ENCODE measurements around the gene ERICH6B.
"Not testable (repeated sequence)": the region's sequence is repeated elsewhere in the genome, so short reads cannot be mapped to it uniquely, and the experiment has no call there.

ERICH6B gene

DNA sequence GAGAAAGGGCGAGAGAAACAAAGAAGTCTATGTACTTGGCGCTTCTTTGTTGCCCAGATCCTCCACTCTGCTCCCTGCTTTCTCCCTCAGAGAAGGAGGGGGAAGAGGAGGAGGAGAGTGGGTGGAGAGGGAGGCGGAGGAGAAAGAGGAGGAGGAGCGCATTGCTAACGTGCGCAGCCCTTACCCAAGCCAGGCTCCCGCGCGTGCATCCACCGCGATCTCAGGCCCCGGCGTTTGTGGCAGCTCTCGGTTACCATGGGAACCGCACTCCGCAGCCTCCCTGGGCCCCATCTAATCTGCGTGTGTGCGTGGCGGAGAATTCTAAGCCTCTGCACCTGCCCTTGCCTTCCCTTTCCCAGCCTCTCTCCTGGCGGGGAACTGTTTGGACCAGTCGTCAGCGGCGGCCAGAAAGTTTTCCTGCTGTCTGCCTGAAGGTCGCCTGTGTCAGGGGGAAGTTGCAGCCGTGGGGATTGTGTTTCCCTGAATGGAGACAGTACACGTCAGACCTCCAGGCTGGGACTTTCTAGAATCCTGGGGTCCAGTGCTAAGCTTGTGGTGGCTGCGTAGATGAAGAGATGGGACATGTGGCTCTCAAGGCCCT, at the start of gene ERICH6B:
Gene ERICH6B (minus strand): TSS at position 239 of the 601 bp plus-strand sequence. CDS start 18,734 bp downstream, outside the sequence.
- DNase-seq: peak; percentile 87

DNA sequence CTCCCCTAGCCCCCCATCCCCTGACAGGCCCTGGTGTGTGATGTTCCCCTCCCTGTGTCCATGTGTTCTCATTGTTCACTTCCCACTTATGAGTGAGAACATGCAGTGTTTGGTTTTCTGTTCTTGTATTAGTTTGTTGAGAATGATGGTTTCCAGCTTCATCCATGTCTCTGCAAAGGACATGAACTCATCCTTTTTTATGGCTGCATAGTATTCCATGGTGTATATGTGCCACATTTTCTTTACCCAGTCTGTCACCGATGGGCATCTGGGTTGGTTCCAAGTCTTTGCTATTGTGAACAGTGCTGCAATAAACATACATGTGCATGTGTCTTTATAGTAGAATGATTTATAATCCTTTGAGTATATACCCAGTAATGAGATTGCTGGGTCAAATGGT, 47.4 kb upstream of the ERICH6B start:
- not testable (repeated sequence) for DNase-seq

DNA sequence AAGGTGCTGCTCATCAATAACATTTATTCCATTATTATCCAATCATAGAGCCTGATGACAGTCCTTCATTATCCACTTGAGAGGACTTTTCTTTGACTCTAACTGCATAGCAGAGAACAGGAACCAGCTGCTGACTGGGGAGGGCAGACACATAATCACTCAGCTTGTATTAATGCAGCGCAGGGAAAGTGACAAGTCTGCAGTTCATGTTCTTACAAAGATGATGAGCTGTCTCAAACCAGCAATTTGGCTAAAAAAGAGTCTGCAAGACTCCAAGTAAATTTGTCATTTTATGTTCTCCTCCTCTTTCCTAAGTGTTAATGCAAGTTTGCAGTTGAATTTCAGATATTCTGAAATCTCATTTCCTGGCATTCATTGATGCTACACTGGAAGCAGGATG, 46.6 kb upstream of the ERICH6B start:
- no peak for DNase-seq

DNA sequence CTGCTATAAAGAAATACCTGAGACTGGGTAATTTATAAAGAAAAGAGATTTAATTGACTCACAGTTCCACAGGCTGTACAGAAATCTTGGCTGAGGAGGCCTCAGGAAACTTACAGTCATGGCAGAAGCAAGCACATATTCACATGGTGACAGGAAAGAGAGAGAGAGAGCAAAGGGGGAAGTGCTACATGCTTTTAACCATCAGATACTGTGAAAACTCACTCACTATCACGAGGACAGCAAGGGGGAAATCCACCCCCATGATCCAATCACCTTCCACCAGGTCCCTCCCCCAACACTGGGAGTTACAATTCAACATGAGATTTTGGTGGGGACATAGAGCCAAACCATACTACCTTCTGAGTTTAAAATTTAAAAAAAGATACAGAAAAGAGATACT, 44.9 kb upstream of the ERICH6B start:
- DNase-seq: not testable (repeated sequence)

DNA sequence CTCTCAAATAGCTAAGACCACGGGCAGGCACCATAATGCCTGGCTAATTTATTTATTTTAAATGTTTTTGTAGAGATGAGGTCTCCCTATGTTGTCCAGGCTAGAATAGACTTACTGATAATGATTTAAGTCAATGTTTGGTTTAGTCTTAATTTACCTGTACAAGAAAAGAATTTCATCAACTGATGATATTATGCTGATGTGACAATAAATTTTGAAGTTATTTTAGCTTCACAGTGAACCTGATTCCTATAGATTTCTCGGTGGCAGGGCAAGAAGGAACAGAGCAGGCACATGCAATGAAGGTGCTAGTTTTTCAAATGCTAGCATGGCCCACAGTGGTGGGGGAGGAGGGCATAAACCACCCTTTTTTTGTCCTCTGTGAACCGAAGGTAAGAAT, 44.0 kb upstream of the ERICH6B start:
- no peak for DNase-seq

DNA sequence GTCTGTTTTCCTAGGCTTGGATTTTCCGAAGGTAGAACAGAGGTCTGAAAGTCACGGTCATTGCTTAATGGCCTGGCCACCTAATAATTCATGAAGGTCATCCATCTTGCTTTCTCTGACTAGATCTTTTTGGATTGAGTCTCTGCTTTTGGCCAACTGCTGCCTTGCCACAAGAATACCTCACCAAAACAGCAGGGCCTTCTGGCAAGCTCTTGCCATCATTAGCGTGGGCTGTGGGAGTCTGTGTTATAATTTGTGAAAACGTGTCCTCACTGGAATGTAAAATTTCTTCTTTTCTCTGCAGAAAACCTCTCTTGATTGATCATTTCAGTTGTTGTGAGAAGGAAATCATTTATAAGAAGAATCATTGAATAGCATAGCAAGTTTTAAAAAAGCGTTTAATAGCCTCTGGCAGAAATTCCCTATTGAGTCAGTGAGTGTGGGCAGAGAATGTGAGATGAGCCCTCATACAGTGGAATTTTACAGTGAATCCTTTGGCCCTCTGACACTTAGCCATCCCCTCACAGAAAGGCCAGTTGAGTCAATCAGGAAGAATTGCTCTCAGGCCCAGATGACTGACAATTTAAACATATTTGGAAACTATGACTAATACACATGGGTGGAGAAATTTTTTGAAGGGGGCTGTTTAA, 43.2 kb upstream of the ERICH6B start:
- no peak for DNase-seq

DNA sequence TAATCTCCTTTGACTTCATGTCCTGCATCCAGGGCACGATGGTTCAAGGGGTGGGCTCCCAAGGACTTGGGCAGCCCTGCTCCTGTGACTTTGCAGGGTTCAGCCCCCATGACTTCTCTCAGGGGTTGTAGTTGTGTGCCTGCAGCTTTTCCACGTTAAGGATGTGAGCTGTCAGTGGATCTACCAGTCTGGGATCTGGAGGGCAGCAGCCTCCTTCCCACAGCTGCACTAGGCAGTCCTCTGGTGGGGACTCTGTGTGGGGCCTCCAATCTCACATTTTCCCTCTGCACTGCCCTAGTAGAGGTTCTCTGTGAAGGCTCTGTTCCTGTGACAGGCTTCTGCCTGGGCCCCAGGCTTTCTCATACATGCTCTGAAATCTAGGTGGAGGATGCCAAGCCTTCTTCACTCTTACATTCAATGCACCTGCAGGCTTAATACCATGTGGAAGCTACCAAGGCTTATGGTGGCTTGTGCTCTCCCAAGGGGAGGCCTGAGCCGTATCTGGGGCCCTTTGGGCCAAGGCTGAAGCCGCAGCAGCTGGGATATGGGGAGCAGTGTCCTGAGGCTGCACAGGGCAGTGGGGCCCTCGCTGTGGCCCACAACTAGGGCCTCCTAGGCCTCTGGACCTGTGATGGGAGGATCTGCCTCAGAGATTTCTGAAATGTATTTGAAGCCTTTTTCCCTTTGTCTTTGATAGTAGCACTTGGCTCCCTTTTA, 39.3 kb upstream of the ERICH6B start:
- DNase-seq: no peak

DNA sequence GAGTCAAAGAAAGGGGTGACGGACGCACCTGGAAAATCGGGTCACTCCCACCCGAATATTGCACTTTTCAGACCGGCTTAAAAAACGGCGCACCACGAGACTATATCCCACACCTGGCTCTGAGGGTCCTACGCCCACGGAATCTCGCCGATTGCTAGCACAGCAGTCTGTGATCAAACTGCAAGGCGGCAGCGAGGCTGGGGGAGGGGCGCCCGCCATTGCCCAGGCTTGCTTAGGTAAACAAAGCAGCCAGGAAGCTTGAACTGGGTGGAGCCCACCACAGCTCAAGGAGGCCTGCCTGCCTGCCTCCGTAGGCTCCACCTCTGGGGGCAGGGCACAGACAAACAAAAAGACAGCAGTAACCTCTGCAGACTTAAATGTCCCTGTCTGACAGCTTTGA, 29.7 kb upstream of the ERICH6B start:
- DNase-seq: not testable (repeated sequence)

DNA sequence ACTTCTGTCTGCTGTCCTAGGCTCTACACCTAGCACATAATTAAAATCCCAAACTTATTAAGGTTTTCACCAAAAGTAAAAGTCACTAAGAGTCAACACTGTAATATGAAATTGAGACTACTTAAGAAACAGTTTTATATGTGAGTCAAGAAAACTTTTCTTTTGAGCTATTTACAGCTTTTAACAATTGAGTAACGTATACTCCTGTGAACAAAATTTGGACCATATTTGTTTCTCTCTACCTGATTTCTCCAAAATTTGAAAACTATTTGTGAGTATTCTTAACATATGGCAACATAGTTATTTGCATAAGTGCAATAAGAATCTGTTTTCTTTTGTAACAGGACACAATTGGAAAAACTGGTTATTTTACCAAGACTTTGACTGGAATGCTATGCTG, 26.6 kb upstream of the ERICH6B start:
- not testable (repeated sequence) for DNase-seq

DNA sequence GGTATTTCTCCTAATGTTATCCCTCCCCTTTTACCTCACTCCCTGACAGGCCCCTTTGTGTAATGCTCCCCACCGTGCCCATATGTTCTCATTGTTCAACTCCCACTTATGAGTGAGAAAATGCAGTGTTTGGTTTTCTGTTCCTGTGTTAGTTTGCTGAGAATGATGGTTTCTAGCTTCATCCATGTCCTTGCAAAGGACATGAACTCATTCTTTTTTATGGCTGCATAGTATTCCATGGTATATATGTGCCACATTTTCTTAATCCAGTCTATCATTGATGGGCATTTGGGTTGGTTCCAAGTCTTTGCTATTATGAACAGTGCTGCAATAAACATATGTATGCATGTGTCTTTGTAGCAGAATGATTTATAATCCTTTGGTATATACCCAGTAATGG, 19.8 kb upstream of the ERICH6B start:
- DNase-seq: not testable (repeated sequence)

DNA sequence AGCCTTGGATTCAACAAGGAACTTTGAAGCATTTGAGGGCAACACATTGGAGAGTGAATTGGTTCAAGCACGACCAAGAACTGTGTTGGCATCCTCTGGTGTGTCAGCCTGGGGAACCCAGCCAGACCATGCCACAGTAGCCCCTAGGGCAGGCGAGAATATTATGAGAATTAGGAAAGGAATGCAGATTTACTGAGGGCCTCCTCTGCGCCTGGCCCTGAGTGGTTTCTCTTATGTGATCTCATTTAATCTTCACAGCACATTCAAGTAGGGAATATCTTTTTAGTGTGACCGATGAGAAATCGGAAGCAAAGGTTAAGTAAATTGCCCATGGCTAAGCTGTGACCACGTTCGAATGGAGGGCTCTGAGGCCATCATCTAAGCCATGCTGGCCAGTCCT, 15.3 kb upstream of the ERICH6B start:
- no peak for DNase-seq

DNA sequence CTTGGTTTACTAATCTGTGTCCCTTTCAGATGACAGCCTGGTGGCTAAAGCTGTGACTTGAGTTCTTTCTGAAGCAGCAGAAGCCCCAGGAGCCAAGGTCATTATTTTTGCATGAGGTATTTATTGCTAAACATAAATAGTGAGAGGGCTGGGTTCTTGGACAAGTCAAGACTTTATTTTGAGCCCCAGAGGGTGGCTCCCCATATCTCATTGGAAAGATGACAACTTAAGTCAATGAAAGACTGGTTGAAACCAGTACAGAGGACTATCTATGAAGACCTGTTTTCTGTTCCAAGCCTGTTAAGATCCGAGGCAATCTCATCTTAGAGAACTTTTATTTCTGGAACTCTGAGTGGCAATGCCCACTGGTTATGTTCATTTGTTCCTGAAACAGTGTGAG, 14.4 kb upstream of the ERICH6B start:
- no peak for DNase-seq

DNA sequence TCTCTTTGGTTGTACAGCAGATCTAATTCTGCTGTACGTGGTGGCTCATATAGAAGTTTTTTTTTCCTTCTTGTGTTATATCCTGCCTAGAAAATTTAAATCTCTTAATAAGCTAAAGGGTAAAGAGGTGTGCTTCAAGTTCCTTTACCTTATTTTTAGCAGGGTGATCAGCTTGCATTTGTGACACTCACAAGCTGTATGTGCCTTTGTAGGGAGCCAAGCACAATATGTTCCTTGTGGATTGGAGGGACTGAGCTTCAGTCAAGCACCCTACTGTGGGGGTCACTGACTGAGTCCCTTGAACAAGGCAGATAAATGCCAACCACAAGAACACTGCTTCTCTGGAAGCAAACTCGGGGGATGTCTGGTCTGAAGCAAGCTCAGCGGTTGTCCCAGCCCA, 12.6 kb upstream of the ERICH6B start:
- DNase-seq: no peak

DNA sequence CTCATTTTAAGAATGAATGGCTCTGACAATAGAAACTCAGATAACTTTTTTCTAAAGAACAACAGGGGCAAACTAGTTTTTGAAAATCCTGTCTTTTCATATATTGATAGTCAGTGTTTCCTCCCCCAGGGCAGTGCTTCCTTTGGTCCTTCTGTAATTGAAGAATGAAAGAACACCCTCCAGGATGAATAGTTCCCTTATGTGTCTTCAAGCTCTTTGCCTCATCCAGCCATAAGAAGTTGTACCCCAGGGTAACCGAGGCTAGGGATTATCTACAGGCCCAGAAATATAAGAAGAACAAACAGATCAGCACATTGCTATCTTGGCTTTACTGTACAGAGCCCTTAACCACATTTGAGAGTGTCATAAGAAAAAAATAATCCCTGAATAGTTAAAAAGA, 12.1 kb upstream of the ERICH6B start:
- DNase-seq: no peak

DNA sequence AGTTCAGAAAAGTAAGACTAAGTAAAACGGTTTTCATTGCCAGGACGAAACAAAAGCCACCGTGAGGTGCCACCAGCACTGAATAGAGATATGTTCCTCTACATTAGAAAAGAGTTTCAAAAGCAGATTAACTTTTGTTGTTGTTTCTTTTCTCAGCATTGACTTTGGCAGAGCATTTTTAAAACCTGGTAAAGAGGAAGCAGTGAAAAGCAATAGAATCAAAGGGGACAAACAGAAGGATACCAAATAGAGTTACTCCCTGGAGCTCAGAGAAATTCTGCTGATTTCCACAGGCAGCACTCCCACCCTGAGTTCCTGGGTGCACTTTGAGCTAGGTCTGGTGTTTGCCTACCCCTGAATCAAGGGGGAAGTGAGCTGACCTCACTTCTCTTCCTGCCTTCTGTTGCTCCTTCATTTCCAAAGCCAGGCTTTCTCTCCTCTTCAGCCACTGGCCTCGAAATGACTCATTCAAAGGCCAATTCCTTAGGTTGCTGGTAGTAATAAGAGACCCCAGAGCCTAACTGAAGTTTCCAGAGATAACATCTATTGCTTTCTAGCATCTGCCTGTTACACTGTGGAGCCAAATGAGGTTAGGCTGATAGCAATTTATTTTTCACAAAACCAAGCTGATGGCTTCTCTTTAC, 11.3 kb upstream of the ERICH6B start:
- no peak for DNase-seq

DNA sequence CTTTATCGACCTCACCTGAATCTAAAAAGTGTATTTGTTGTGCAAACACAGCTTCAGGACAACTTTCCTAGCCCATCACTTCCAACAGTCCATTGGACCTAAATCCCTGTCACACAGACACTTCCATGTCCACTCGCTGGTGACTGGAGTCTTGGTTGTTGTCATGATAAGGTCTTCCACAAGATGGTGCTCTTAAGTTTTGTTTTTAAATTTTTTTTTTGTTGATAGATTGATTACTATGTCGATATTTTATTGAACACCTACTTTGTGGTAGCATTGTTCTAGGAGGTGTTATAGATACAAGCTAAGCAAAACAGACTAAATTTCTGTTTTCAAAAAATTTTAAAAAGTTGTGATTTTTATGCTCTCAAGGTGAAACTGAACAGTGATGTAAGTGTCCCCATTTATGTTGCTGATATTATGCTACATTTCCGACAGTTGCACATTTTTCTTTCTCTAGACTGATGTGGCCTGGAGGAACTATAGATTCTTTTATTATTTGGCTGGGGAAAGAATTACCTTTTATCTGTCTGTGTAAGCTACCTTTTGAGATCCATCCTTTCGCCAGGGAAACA, 8.1 kb upstream of the ERICH6B start:
- peak; percentile 28 for DNase-seq

DNA sequence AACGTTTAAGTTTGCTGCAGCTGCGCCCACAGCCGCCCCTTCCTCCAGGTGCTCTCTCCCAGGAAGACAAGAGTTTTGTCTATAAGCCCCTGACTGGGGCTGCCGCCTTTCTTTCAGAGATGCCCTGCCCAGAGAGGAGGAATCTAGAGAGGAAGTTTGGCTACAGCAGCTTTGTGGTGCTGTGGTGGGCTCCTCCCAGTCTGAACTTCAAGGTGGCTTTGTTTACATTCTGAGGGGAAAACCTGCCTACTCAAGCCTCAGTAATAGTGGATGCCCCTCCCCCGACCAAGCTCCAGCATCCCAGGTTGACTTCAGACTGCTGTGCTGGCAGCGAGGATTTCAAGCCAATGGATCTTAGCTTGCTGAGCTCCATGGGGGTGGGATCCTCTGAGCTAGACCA, 6.4 kb upstream of the ERICH6B start:
- DNase-seq: peak; percentile 26

DNA sequence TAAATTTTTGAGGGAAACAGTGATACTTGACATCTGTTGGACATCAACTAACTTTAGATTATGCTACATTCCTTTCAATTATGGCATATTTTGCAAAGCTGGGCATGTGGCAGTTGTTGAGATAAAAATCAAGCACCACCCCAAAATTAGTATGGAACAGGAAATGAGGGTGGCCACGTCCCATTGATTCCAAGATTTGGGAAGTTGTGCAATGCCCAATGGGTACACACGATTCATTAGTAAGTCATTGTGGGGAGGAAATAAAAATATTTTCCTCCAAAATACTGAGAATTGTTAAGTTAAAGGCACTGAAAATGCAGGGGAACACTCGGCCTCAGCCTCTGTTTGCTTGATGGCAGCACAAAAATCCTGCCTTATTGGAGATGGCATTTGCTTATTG, 7.6 kb downstream of the ERICH6B start:
- DNase-seq: no peak

DNA sequence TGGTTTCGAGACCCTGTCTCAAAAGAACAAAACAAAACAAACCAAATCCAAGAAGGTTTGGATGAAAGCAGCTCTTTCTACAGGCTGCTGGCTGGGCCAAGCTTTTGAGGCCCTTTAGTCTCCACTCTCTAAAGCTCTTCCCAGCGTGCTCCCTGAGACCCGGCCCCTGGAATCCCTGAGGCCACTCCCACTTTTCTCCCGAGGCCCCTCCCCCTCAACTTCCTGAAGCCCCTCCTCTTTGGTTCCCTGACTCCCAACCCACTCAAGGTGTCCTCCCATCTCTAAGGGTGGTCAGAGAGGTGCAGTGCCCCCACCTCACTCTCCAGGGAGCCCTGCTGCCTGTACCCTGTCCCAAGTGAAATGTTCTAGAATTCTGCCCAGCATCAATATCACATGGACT, 10.6 kb downstream of the ERICH6B start:
- no peak for DNase-seq

DNA sequence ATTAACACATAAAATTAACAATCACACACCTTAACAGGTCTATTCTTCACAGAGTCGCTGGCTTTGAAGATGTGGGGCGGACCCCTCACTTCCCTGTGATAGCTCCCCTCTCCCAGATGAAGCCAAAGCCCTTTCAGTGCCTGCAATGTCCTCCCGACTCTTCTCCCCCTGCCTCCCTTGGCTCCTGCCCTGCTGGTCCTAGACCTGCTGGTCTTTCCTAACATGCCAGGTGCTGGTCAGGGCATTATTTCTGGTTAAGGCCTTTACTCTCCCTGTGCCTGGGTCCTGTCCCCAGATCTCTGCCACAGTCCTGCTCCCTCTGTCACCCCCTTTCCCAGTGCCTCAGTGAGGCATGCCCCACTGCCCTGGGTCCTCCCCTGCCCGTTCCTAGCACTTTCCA, 12.2 kb downstream of the ERICH6B start:
- DNase-seq: no peak

DNA sequence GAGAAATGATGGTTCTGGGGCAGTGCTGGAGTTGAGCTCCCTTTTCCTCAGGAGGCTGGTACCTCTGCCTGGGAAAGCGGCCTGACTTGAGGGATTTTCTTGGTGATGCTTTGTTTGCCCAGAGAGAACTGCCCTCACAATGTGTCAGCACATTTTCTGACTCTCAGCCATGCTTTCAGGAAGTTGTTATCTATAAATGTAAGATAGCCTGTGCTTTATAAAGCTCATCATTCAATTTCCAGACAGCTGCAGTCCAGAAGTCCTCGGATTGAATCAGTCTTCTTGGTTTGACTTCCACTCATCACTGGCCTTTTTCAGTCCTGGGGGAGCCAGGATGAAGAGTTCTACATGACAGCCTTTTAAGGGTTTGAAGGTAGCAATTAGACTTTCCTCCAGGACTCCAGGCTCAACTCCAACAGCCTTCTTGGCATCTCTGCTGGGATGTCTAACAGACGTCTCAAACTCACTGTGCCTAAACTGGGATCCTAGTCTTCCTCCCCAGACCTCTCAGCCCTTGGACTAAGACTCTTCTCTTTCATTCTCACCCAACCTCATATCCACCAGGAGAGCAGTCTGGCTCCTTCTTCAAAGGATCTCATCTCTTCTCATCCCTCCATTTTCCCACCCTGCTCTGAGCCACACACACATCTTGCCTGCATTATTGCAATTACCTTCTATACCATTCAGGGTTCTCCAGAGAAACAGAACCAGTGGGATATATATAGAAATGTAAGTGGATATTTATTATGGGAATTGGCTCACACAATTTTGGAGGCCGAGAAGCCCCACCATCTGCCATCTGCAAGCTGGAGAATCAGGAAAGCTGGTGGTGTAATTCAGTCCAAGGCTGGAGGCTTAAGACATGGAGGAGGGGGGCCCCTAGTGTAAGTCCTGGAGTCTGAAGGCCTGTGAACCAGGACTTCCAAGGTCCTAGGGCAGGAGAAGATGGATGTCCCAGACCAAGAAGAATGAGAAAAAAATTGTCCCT, 13.1 kb downstream of the ERICH6B start:
- DNase-seq: no peak

DNA sequence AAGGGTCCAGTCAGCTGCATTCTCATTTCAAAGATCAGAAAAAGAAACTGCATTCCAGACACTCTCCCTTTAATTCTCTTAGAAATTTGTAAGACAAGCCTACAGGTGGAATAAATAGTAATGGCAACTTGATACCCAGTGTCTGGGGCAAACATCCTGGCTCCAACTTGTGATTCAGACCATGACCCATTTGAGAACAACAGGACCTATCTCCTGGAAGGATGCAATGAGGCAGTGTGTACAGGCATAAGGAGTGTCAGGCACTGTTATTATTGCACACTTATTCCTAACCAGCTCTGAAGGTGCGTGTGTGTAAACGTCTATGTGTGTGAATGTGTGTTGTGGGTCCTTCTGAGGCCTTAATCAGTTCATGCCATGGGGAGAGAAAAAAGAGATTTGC, 13.9 kb downstream of the ERICH6B start:
- DNase-seq: no peak

Measured in NCI-H146 (cell line).